ENCODE data around the gene HCRTR2.
"Not testable (repeated sequence)": the region's sequence is repeated elsewhere in the genome, so short reads cannot be mapped to it uniquely, and the experiment has no call there.

The HCRTR2 gene

DNA sequence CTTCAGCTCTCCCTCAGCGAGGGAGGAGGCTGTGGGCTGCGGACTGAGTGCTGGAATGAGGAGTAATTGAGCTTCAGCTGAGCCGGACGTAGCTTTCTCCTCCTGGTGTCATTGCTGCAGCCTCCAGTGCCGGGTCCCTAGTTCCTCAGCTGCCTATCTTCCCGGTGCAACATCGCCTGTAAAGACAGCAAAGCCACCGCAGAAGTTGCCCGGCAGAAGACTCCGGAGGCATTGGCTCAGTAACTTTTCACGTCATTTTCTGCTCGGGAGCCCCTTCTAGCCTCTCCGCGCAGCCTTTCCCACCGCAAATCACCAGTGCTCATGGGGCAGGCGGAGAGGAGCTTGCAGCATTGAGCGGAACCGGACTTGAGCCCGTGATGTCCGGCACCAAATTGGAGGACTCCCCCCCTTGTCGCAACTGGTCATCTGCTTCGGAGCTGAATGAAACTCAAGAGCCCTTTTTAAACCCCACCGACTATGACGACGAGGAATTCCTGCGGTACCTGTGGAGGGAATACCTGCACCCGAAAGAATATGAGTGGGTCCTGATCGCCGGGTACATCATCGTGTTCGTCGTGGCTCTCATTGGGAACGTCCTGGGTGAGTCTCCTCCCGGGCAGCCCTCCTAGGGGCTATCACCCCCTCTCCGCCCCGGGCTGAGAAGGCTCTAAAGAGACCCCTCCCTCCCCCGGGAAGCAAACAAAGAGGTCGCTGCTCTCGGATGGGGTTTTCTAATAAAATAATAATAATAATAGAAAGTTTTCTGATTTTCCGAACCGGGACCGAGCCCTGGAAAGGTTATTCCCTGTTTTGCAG is at the start of gene HCRTR2:
HCRTR2 (plus strand) TSS at position 305 of the 816 bp plus-strand sequence; CDS start at position 378, 73 bp downstream.
- no peak for DNase-seq (ENCODE audit: low spot score)

DNA sequence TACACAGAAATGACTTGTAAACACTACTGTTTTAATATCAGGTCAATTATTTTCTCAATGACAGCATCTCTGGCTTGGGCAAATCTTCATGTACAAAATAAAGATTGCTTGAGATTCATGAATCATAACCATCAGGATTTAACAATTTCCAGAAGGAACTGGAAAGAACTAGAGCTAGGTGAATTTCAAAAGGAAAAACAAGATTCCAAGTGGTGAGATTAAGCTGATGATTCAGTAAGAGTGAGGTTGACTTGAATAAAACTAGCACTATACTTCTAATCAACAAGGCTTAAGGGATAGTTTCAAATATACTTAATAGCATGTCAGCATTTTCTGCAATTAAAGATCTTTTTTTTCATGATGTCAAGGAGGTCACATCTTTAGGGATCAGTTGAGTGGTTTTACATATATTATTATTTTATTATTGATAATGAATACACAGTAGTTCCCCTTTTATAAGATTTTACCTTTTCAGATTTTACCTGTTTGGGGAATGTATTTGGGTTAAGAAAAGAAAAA is 43.5 kb upstream of the HCRTR2 start:
- no peak for DNase-seq (ENCODE audit: low spot score)

DNA sequence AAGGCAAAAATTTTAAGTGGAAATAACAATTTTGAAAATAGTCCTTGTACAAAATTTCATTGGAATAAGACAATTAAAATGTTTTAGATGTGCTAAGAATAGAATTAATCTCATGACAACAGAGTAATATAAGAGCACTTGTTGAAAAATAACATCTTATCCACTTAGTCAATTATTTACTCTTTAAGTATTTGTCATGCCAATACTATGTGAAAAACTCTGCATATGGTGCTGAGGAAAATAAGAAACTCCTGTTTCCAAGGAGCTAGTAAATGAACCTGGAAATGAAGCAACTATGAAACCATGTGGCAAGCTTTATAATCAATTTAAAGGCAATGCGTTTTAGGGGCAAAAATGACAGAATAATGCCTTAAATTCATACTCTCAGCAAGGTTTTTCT is 42.7 kb upstream of the HCRTR2 start:
- no peak for DNase-seq (ENCODE audit: low spot score)

DNA sequence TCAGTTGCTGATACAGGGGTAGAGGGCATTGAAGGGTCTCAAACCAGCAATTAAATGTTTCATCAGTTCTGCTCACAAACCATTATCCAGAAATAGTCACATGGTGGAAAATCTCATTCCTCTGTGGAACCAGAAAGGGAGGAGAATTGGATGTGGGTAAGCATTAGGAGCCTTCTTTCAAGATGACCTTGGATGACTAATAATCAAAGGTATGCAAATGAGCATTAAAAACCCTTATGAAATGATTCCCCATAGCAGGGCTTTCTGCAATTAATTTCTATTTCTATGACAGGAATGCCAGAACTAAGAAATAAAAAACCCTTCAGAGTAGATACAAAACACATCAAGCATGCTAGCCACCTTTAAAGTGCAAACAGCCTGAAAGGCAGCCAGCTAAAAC is 37.4 kb upstream of the HCRTR2 start:
- DNase-seq (ENCODE audit: low spot score) = no peak

DNA sequence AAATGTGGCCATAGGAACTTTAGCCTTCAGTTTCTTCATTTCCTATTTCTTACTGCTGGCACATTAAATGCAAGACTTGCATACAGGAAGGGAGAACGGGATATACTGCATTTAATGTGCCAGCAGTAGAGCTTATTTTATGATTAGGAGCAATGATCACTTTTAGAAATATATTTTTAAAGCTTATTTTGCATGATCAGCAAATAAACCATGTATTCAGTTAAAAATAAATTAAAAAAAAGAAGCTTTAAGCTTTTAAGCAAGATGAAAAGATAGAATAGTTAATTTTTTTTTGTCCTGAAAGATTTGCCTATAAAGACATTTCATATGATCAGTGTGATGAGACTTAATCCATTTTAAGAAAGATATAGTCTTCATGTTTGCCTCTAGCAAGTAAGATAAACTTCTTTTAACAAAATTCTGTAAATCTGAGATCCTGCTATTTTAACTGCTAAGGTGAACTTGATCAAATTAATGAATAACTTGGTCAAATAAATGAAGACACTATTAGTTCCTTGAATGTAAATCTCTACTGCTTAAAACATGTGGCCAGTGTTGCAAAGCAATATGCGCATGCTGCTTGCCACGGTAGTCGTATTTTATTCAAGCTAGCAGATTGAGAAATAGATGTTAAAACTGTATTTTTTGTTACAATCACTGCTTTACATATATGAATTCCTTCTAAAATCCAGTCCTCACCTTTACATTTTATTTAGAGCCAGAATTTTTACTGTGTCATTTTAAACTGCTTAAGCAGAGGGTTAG is 36.2 kb upstream of the HCRTR2 start:
- no peak for DNase-seq (ENCODE audit: low spot score)

DNA sequence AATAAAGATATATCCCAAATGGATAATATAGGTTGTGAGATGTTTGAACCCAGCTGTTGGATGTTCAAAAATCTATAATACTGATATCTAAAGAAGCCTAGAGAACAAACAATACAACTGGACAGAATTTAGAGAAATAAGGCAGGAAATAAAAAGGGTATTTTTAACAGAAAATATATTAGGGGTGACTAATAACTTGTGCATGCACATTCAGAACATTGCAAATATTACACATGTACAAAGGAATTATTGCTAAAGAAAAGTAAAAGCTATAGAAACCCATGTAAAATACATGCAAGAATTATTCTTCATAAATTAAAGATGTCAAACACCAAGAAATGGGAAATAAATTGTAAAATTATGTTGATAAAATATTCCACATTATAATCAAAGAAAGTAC is 32.7 kb upstream of the HCRTR2 start:
- no peak for DNase-seq (ENCODE audit: low spot score)

DNA sequence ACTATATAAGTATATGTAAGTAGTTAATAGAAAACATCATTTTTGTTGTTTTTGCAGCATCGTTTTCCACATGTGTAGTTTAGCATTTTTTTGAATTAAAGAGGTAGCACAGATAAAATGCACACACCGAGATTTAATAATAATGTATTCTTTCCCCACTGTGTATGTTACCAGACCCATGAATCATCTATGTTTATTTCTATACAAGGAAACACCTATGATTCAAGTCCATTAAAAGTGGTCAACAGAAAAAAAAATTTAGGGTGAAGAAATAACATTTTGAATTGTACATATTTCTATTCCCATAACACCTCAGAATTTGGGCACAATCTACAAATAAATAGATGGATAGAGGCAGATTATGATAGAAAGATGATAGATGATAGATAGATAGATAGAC is 31.7 kb upstream of the HCRTR2 start:
- DNase-seq (ENCODE audit: low spot score) = no peak

DNA sequence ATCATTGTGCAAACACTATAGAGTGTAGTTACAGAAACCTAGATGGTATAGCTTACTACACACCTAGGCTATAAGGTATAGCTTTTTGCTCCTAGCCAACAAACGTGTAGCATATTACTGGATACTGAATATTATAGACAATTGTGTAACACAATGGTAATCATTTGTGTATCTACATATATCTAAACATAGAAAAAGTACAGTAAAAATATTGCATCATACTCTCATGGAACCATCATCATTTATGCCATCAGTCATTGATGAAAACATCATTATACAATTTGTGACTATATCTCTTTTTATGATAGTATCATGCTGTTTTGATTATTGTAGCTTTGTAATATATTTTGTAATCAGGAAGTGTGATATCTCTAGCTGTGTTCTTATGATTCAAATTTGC is 21.0 kb upstream of the HCRTR2 start:
- no peak for DNase-seq (ENCODE audit: low spot score)

DNA sequence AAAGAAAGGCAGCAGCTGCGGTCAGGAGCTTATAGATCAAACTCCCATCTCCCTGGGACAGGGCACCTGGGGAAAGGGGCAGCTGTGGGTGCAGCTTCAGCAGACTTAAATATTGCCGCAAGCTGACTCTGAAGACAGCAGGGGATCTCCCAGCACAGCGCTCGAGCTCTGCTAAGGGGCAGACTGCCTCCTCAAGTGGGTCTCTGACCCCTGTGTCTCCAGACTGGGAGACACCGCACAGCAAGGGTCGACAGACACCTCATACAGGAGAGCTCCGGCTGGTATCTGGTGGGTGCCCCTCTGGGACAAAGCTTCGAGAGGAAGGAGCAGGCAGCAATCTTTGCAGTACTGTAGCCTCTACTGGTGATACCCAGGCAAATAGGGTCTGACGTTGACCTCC is 15.5 kb upstream of the HCRTR2 start:
- not testable (repeated sequence) for DNase-seq (ENCODE audit: low spot score)

DNA sequence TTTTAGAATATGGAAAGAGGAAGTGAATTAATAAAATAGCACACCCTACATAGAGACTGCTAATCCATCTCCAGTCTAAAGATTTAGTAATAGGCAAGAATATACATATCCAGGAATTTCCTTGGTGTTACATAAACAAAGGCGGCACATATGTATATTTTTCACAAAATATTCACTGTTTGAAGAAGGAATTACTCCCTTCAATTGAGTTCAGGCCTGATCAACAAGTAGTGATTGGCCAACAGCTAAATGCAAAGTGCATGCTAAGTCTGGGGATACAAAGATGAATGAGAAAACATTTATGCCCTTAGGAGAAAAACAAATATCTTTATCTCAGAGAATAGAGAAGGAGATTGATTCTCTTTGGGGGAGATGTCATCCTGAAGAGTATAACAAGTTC is 6.5 kb upstream of the HCRTR2 start:
- DNase-seq (ENCODE audit: low spot score) = no peak

DNA sequence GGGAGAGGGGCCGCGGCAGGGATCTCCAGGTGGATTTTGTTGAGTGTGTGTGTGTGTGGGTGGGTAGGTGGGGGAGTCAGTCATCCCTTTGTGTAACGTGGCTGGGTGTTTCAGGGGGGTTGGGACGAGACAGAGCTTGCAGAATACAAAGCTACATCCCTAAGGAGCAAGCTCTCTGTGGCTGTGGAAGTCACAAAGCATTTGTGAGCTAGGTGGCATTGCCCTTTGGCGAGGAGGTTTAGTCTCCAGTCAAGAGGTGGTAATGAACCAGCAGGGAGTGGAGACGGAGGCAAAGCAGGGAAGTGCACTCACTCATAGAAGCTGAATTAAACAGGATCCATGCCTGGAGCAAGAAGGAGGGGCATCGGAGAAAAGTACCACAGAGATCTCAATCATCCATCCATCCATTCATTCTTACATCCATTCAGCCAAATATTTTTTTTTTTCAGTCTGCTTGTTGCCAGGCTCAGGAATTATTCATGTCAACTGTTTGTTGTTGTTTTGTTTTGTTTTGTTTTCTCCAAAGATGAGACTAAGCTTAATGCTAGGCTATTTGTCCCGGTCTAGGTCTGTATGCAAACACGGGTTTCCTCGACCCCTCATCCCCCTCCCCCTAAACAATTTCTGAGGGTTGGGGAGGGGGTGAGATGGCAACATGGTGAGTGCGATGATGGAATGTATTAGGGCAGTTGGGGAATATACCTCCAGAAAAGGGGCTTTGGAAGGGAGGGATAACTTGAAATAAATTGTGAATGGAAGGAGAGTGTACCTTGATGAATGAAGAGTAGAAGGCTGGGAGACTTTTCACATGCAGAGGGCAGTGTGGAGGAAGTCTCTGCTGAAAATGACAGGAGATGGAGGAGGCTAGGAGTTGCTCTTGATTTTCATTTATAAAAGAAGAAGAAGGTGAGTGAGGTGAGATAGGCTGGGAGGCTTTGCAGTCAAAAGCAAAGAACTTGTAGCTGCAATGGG is 1.0 kb downstream of the HCRTR2 start:
- DNase-seq (ENCODE audit: low spot score) = no peak

DNA sequence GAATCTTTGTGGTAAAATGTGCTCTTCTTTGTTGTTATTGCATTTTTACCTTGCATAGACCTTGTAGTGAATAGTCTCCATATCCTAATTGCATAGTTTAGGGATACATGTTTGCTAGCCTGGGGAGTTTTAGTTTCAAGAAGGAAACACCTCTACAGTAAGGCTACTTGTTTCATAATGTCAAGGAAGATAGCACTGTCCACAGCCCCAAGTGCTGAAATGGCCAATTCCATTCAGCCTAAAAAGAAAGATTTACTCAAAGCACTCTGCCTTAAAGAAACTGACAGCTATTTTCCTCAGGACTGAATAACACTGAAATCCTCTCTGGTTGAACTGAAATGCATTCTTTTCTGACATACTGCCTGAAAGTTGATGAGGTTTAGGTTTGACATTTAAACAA is 2.6 kb downstream of the HCRTR2 start:
- DNase-seq (ENCODE audit: low spot score) = no peak

DNA sequence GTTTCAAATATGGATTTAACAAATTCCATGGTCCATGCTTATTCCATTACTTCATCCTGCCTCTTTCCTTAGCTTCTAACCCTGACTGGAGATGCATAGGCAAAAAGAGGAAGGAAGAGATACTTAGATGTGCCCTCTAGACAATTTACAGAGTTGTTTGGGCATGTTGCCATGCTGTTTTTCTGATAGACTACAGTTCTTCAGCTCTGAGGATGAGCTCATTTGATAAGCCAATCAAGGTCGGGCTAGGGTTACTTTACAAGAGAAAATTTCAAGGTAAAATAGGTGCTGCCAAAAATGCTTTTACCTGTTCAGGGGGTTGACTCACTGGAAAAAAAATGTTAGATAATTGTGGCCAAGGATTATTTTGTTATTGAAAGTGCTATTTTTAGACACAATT is 5.9 kb downstream of the HCRTR2 start:
- no peak for DNase-seq (ENCODE audit: low spot score)

DNA sequence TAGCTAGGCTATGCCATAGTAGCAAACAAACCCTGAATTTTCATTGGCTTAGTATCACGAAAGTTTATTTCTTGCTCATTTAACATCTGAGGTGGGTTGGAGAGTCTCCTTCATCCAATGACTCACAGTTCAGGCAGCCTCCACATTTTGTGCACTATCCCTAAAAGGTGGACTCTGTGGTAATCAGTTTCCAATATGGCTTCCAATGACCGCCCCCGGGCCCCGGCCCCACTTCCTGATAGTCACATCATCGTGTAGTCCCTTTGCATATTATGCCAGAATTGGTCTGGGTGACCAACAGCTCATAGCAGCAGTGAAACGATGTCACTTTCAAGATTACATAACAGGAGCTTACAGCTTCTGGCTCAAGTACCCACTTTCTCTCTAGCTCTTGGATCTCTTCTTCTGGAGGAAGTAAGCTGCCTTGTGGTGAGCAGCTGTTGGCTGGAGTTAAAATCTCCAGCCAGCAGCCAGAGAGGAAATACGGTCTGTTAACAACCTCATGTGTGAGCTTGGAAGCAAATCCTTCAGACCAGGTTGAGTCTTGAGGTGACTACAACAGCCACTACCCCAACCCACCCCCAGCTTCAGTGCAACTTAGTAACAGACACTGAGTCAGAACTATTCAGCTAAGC is 7.8 kb downstream of the HCRTR2 start:
- DNase-seq (ENCODE audit: low spot score) = no peak

DNA sequence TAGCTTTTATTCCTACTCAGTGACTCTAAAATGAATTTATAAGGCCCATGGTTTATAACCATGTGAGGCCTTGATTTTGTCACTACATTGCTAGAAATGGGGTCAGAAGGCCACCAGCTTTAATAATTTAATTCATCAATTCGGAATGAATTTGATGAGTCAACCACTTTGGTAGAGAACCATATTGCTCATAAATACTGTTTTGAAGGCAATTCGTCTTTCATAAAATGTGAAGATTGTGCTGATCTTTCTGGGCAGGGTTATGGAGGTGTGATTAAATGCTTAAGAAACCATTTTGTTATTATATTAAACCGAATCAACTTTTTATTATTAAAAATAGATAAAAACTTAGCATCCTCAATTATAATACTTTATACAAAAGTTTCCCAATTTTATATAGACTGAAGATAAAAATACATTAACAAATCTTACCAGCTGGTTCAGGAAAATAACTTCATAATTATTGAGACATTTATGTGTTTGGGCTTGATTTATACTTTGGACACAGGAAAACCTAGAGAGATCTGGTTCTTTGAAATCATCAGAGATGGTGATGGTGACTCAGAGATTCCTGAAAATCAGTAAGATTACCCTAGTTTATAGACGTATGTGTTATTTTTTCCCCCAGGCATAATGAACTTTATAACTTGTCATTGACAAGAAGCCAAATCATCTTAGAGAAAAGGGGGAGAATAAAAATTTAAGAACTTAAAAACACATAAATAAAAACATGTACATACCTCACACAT is 10.6 kb downstream of the HCRTR2 start:
- DNase-seq (ENCODE audit: low spot score) = no peak

DNA sequence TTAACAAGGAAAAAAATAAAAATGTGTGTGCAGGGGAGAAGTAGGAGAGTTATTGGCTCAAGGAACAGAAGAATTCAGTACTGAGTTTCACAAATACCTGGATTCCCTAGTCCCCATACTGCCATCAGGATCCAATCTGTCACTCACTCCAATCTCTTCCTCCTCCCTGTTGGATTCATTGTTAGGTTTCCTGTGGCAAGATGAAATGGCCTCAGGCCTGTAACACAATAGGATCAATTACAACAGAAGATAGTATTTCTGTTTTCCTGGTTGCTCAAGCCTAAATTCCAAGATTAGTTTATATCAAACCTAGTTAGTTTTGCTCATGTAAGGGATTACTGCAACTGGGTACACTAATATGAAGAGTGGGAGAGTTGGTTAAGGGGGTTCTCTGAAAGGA is 24.4 kb downstream of the HCRTR2 start:
- no peak for DNase-seq (ENCODE audit: low spot score)

DNA sequence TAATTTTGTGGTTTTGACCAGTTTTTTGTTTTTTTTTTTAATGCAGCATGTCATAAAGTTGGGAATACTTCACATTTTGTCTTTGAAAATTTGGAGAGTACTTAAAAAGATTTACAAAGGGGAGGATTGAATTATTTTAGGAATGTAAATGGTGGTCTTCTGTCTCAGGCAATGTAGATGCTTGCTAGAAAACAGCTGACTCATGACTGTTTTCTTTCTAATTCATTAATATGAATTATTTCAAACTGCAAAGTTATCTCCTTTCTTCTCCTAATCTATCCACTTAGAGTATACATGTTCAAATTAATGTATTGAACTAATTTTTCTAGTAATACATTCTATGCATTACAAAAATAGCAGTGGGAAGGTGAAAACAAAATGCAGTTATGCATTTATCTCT is 24.9 kb downstream of the HCRTR2 start:
- no peak for DNase-seq (ENCODE audit: low spot score)

DNA sequence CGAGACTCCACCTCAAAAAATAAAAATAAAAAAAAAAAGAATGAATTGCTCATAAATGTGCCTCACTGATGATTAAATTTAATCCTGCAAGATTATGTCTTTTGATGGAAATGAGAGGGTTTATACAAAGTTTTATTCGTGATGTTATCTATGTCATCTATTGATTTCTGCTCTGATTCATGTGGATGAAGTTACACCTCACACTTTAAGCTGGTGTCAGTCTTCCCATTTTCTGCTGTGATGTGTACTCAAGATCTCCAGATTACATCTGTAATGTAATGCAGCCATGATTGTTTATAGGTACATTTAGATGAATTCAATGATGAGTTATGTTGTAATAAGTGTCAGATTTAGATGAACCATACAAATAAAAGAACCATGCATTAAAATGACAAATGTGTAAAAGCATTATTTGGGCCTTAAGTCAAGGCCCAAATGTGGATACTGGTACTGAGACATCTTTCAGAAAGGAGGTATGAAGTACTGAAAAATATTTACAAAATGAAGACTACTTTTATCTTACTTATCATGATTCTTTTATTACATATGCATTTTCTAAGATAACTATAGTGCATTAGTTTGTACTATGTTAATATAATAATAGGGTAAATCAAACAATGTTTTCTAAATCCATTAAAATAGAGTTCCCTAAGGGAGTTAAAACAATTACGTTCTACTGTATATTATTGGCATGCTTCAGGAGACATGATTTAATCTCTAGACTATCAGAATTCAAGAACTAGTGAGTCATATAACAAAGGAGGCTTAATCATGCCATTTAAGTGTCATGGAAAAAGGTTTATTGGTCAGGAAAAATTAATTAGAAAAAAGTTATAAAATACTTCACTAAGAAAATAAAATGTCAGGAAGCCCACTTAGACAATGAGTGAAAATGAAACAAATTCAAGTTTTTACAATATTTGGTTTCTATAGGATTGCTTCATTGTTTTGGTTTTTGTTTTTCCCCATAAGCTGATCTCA is 34.5 kb downstream of the HCRTR2 start:
- no peak for DNase-seq (ENCODE audit: low spot score)

DNA sequence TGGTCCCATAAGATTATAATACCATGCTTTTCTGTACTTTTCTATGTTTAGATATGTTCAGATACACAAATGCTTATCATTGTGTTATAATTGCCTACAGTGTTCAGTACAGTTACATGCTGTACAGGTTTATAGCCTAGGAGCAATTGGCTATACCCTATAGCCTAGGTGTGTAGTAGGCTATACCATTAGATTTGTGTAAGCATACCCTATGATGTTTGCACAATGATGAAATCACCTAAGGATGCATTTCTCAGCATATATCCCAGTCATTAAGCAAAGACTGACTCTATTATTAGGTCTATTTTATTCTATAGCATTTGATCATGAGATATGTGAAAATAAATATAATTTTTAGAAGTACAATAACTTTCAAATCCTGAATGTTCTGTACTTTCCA is 36.6 kb downstream of the HCRTR2 start:
- no peak for DNase-seq (ENCODE audit: low spot score)

DNA sequence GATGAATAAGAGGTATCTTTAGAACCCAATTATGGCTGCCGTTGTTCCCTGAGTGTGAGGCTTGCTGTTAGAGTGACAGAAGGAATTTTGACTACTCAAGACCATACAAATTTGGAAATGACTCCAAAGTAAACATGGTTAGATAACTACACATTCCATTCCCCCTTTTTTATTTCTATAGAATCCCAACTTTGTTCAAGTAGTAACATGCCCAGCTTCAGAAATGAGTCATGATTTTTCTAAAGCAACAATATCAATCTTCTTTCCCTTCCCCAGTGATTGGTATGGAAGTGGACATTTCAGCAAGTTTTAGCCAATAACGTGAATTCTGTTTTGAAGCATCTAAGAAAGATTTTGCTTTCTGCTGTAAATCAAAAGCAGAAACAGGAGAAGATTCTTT is 37.8 kb downstream of the HCRTR2 start:
- no peak for DNase-seq (ENCODE audit: low spot score)
